Suppressor macrophage treated with lipopolysaccharide for 4 hours (primary cell): ENCODE data around the gene CDSN.

Source experiments
- DNase-seq: peaks from one replicate; pipeline ENCODE4 v3.0.0-alpha.2; 2020

CDSN gene

GRCh38 chr6:31144970-31145340 is 24.7 kb upstream of the CDSN start:
- DNase-seq, result no peak

GRCh38 chr6:31144296-31144969 is 24.2 kb upstream of the CDSN start:
- DNase-seq, result no peak

- no peak for DNase-seq
These were observed 22.9 kb upstream of the CDSN start for GRCh38 chr6:31143148-31143547.

GRCh38 chr6:31142361-31142761 is 22.1 kb upstream of the CDSN start:
- no peak for DNase-seq

- no peak for DNase-seq
These were observed 20.4 kb upstream of the CDSN start for GRCh38 chr6:31140643-31141042.

- DNase-seq, result no peak
These were observed 19.4 kb upstream of the CDSN start for GRCh38 chr6:31139599-31139998.

- no peak for DNase-seq
These were observed 18.7 kb upstream of the CDSN start, which contains the start of gene PSORS1C2 for GRCh38 chr6:31138982-31139381. TSS of gene PSORS1C2 (minus strand) at chr6:31139066. CDS start at chr6:31139026, 40 bp downstream.

- DNase-seq, result no peak
These were observed 15.5 kb upstream of the CDSN start for GRCh38 chr6:31135710-31136109.

GRCh38 chr6:31132806-31133205 is 12.6 kb upstream of the CDSN start:
- DNase-seq, result no peak

GRCh38 chr6:31131595-31131994 is 11.3 kb upstream of the CDSN start:
- DNase-seq, result no peak

GRCh38 chr6:31130751-31131150 is 10.5 kb upstream of the CDSN start:
- DNase-seq, result no peak

- DNase-seq, result no peak
These were observed 8.9 kb upstream of the CDSN start for GRCh38 chr6:31129130-31129529.

GRCh38 chr6:31128093-31128676 is 7.9 kb upstream of the CDSN start:
- peak; percentile 52 for DNase-seq

- DNase-seq, result no peak
These were observed 6.3 kb upstream of the CDSN start for GRCh38 chr6:31126396-31127175.

- DNase-seq, result no peak
These were observed 5.5 kb upstream of the CDSN start for GRCh38 chr6:31125586-31126363.

- no peak for DNase-seq
These were observed 4.9 kb upstream of the CDSN start for GRCh38 chr6:31125162-31125561.

- no peak for DNase-seq
These were observed 2.8 kb upstream of the CDSN start for GRCh38 chr6:31122791-31123706.

GRCh38 chr6:31121131-31121790 is 1.0 kb upstream of the CDSN start:
- DNase-seq, result no peak

GRCh38 chr6:31118178-31118577 is 2.1 kb downstream of the CDSN start:
- no peak for DNase-seq

- DNase-seq, result no peak
These were observed 3.4 kb downstream of the CDSN start for GRCh38 chr6:31116661-31117385.
